Epithelial cell of proximal tubule (primary cell): ENCODE data around the gene ORC6. TPM values are rescaled to one million over a fixed set of nuclear protein-coding genes. Genes with fewer than 3 reads are reported as not detected.

Source experiments
- DNase-seq: peaks from one replicate; pipeline ENCODE4 v3.0.0-alpha.2; 2011; ENCODE audit warnings: low read depth
- H3K4me3 ChIP-seq: 2 replicates; pipeline ENCODE4 v1.5.1; 2011; ENCODE audit warnings: low read depth, mild to moderate bottlenecking, low read length
- total RNA-seq: library from RNA; depleted of rRNA; stranded (reverse); fragments of >200 nt; gene quantifications from 2 replicates; pipeline ENCODE4 v1.2.3, GENCODE V29; 2015
- TF ChIP-seq, protein P1 (sequence below): conservative IDR thresholded peaks from 2 replicates; pipeline ENCODE4 v1.5.1; 2012; ENCODE audit warnings: low read depth, mild to moderate bottlenecking, low read length

Gene ORC6
- total RNA-seq, 1 donor from 2014 or later, result 34.1 TPM

DNA sequence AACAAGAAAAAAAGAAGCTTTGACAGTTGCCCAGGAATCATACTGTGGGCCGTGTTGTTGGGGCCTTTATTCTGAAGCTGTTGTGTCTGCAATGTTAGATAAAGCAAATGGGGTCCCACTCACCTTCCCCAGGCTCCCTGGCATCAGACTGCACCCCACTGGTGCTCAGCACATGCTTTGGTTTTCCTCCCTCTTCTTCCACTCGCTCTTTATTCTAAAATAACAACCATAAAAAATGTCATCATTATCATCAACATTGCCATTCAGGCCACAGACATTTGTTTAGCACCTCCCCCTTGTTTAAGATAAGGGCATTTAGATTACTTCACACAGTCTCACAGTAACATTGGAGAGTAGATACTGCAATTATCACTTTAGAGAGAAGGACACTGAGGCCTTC, 50.5 kb downstream of the ORC6 start:
- TF ChIP-seq, protein P1, sequence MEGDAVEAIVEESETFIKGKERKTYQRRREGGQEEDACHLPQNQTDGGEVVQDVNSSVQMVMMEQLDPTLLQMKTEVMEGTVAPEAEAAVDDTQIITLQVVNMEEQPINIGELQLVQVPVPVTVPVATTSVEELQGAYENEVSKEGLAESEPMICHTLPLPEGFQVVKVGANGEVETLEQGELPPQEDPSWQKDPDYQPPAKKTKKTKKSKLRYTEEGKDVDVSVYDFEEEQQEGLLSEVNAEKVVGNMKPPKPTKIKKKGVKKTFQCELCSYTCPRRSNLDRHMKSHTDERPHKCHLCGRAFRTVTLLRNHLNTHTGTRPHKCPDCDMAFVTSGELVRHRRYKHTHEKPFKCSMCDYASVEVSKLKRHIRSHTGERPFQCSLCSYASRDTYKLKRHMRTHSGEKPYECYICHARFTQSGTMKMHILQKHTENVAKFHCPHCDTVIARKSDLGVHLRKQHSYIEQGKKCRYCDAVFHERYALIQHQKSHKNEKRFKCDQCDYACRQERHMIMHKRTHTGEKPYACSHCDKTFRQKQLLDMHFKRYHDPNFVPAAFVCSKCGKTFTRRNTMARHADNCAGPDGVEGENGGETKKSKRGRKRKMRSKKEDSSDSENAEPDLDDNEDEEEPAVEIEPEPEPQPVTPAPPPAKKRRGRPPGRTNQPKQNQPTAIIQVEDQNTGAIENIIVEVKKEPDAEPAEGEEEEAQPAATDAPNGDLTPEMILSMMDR, result no peak
- no peak overlapping the region for H3K4me3 ChIP-seq
- no peak for DNase-seq

DNA sequence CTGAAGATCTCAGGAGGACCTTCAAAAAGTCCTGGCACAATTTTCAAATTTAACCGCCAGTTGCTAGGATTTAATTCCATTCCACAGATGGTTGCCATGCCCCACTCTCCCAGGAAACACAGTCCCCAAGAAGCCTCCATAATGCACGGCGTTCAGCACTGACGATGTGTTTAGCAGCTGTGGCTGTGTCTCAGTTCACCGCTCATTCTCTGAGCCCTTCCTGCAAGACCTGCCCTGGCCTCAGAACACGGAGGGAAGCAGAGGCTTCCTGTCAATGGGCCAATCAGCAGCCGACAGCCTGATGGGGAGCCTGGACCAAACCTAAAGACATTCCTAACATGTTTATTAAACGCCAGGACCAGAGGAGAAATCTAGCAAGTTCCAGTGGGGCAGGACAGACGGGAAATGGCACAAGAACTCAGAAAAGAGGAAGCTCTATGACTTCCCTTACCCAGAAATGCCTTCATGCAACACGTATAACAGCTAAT, 53.8 kb downstream of the ORC6 start:
- no peak overlapping the region for H3K4me3 ChIP-seq
- TF ChIP-seq, protein P1, result no peak
- no peak for DNase-seq

DNA sequence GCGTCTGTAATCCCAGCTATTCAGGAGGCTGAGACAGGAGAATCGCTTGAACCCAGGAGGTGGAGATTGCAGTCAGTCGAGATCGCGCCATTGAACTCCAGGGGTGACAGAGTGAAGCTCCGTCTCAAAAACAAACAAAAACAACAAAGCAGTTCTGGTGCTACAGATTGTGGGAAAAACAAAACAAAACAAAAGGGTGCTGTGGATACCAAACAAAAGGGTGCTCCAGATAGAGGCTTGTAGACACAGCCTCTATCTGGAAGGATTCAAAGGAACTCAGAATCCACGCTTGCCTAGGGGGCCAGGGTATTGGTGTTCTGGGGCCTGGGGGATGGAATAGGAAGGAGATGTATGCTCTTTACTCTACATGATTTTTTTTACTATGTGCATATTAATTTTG, 56.2 kb downstream of the ORC6 start:
- no peak overlapping the region for H3K4me3 ChIP-seq
- TF ChIP-seq, protein P1, result no peak
- no peak for DNase-seq

DNA sequence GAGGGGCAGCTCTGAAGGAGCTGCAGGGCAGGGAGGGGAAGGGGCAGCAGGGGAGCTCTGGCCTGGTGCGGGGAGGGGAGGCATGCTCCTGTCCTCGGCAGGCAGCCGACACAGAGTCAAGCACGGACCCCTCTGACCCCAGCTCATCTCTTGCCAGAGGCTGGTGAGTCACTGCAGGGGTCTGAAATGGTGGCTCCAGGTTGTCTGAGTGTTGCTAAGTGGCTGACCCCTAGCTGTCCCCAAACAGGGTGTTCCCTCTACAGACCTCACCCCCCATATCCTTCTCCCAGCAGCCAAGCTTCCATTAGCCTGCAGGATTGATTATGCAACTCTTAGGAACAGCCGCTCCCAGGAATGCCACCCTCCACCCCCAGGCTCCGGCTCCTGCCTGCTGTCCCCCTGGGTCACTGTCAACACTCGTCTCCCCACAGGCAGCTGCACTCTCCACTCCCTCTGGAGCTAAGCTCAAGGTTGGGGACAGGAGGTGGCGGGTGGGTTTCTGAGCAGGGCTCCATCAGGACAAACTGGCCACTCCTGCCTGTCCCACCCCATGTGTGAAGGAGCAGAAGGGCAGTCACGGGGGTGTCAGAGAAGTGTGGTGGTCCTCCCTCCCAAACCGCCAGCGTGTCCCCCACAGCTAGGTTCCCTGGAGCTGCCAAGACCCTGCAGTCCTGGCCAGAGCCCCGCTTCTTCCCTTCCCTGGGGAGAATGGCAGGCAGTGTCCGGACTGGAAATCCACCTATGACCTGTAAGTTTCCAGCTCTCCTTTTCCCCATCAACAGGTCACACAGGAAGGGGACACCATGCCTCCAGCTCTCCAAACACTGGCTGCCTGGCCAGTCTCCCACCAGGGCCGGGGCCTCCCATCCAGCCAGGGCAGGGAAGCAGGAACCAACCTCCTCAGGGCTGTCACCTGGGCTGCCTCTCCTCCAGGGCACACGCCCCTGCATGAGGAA, 57.6 kb downstream of the ORC6 start:
- no peak for DNase-seq
- H3K4me3 ChIP-seq, result no peak overlapping the region
- TF ChIP-seq, protein P1, result no peak

Other genes starting within 250 kb of the ORC6 start
- gene SHCBP1, start 68.3 kb upstream of the ORC6 start, total RNA-seq, result 27.9 and 28.9 TPM in 2 replicates
- 112 and 131 TPM in 2 replicates for gene VPS35, start 481 bp upstream of the ORC6 start, total RNA-seq
- gene MYLK3, start 58.7 kb downstream of the ORC6 start, total RNA-seq, result 0.07 TPM in 1 of 2 replicates, not detected in the other
- 8.6 and 9.3 TPM in 2 replicates for gene C16orf87, start 141.5 kb downstream of the ORC6 start, total RNA-seq
- 37.9 TPM in 2 replicates for gene GPT2, start 194.7 kb downstream of the ORC6 start, total RNA-seq